Measurements from ENCODE around the gene RAB44. TPM values are rescaled to one million over a fixed set of nuclear protein-coding genes. Genes with fewer than 3 reads are reported as not detected.
A peak's percentile ranks its signal among the peaks of the same experiment; 100 is the strongest.

The RAB44 gene
- total RNA-seq, 1 donor from 2014 or later: 0.16 TPM

DNA sequence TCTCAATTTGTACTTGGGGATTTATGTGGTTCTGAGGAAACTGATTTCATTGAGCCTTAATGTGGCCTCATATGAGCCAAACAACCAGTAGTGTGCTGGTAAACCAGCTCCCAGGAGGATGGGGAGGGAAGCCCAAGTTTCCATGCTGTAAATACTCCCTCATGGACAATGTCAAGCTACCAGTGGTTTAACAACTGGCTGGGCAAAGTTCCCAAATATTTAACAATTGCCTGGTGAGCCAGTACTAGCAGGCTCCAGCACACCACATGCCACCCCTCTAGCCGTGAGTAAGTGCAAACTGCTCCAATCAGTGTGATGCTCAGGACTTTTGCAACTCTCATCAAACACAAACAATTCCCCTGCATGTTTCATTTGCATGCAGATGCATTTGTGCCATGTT is 38.4 kb upstream of the RAB44 start:
- H3K4me2 ChIP-seq (ENCODE audit: low read length): no peak overlapping the region

DNA sequence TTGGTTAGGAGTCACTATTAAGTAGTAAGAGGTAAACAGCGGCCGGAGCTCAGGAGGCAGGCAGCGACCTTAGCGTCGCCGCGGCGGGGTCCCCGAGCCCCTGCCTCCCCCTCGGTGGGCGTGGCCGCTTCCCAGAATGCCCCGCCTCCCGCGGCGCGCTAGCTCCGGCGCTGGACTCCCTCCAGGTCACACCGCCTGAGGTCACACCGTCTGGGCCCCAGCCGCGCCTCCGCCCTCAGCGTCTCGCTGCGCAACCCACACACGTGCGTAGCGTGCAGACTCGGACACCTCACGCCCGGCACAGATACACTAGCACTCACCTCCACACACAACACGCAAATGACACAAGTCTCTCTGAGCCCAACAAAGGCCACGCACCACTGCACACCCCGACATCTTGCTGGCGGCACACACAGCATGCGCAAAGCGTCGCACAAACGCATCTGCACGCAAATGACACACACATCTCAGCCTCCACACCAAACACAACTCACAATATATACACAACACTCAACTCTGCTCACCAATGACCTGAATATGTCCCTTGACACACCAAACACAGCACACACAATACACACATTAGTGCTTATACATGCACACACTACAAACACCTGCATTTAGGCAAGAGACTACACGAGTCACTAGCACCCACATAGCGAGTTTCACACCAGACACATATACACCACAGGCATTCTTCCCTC is 36.7 kb upstream of the RAB44 start:
- Histone ChIP-seq H2AFZ (ENCODE audit: low read depth, low read length) (peak overlapping the region; percentile 63), H3K27ac (ENCODE audit: low read depth, low read length) (no peak overlapping the region), H3K9ac (ENCODE audit: low read length) (no peak overlapping the region), H3K4me1 (ENCODE audit: insufficient read depth, low read length) (peaks cover 9% of the 10 kb centered on the region), H3K9me3 (ENCODE audit: insufficient read depth, low read depth, low read length) (no peaks in the 10 kb centered on the region), H3K4me2 (ENCODE audit: low read length) (peak overlapping the region; percentile 74), H3K79me2 (ENCODE audit: insufficient read depth, low read length) (no peaks in the 10 kb centered on the region), H3K36me3 (ENCODE audit: insufficient read depth, low read length) (no peaks in the 10 kb centered on the region), H3K4me3 (ENCODE audit: insufficient read depth, low read depth, low read length) (peak overlapping the region; percentile 11), H3K27me3 (ENCODE audit: insufficient read depth, low read length) (peaks cover 4% of the 10 kb centered on the region), H4K20me1 (ENCODE audit: insufficient read depth, low read length) (no peaks in the 10 kb centered on the region)
- peaks cover 2% of the 10 kb centered on the region for H3K9me3 Mint-ChIP-seq (ENCODE audit: unreplicated experiment)
- TF ChIP-seq, protein P1, sequence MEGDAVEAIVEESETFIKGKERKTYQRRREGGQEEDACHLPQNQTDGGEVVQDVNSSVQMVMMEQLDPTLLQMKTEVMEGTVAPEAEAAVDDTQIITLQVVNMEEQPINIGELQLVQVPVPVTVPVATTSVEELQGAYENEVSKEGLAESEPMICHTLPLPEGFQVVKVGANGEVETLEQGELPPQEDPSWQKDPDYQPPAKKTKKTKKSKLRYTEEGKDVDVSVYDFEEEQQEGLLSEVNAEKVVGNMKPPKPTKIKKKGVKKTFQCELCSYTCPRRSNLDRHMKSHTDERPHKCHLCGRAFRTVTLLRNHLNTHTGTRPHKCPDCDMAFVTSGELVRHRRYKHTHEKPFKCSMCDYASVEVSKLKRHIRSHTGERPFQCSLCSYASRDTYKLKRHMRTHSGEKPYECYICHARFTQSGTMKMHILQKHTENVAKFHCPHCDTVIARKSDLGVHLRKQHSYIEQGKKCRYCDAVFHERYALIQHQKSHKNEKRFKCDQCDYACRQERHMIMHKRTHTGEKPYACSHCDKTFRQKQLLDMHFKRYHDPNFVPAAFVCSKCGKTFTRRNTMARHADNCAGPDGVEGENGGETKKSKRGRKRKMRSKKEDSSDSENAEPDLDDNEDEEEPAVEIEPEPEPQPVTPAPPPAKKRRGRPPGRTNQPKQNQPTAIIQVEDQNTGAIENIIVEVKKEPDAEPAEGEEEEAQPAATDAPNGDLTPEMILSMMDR (IDR thresholded peaks at IDR 0.05; ENCODE audit: insufficient read depth, low read depth, low read length): no peak
- TF ChIP-seq EZH2 (IDR thresholded peaks at IDR 0.05; ENCODE audit: insufficient read depth, low read length): no peak
- FAIRE-seq (no peak), DNase-seq (ENCODE audit: low read depth) (peak; percentile 23)
- no peak overlapping the region for H3K27ac Mint-ChIP-seq (ENCODE audit: unreplicated experiment)
- no peak overlapping the region for H3K4me3 Mint-ChIP-seq (ENCODE audit: unreplicated experiment)
- peaks cover 16% of the 10 kb centered on the region for H3K27me3 Mint-ChIP-seq (ENCODE audit: low read depth, unreplicated experiment)
- peaks cover 10% of the 10 kb centered on the region for H3K4me1 Mint-ChIP-seq (ENCODE audit: low read depth, unreplicated experiment)
- H3K36me3 Mint-ChIP-seq (ENCODE audit: low read depth, unreplicated experiment): no peaks in the 10 kb centered on the region

More for the DNA sequence above, 38.4 kb upstream of the RAB44 start:
- DNase-seq (ENCODE audit: low read depth) (peak; percentile 64), FAIRE-seq (no peak)
- no peak overlapping the region for H2AFZ ChIP-seq (ENCODE audit: low read depth, low read length)
- H4K20me1 ChIP-seq (ENCODE audit: insufficient read depth, low read length): no peaks in the 10 kb centered on the region
- no peak for TF ChIP-seq EZH2 (IDR thresholded peaks at IDR 0.05; ENCODE audit: insufficient read depth, low read length)
- TF ChIP-seq, protein P1 (IDR thresholded peaks at IDR 0.05; ENCODE audit: insufficient read depth, low read depth, low read length): no peak
- H3K36me3 Mint-ChIP-seq (ENCODE audit: low read depth, unreplicated experiment): no peaks in the 10 kb centered on the region
- no peak overlapping the region for H3K4me3 ChIP-seq (ENCODE audit: insufficient read depth, low read depth, low read length)
- peaks cover 2% of the 10 kb centered on the region for H3K9me3 Mint-ChIP-seq (ENCODE audit: unreplicated experiment)
- H3K27me3 Mint-ChIP-seq (ENCODE audit: low read depth, unreplicated experiment): peaks cover 16% of the 10 kb centered on the region
- H3K79me2 ChIP-seq (ENCODE audit: insufficient read depth, low read length): no peaks in the 10 kb centered on the region
- H3K27me3 ChIP-seq (ENCODE audit: insufficient read depth, low read length): peaks cover 4% of the 10 kb centered on the region
- no peaks in the 10 kb centered on the region for H3K36me3 ChIP-seq (ENCODE audit: insufficient read depth, low read length)
- no peak overlapping the region for H3K27ac ChIP-seq (ENCODE audit: low read depth, low read length)
- H3K4me1 ChIP-seq (ENCODE audit: insufficient read depth, low read length): peaks cover 9% of the 10 kb centered on the region
- no peak overlapping the region for H3K27ac Mint-ChIP-seq (ENCODE audit: unreplicated experiment)
- H3K4me1 Mint-ChIP-seq (ENCODE audit: low read depth, unreplicated experiment): peaks cover 15% of the 10 kb centered on the region
- no peak overlapping the region for H3K4me3 Mint-ChIP-seq (ENCODE audit: unreplicated experiment)
- H3K9ac ChIP-seq (ENCODE audit: low read length): no peak overlapping the region
- no peaks in the 10 kb centered on the region for H3K9me3 ChIP-seq (ENCODE audit: insufficient read depth, low read depth, low read length)

DNA sequence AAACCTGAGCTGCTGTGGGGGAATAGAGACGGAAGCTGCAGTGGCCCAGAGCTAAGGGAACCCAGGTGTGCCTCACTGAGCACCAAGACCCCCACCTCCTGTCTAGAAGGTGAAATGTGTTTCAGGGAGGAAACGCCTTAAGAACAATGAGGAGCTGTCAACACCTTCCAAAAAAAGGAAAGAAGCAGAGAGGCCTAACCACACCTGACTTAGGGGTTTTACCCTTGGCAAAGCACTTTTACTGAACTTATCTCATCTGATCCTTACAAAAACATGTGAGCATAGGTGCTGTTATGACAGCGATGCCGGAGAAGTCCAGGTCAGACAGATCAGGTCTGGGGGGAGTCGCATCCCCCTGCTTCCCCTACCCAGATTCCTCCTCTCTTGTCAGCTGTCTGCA is 35.2 kb upstream of the RAB44 start:
- FAIRE-seq: no peak
- H3K4me1 ChIP-seq (ENCODE audit: insufficient read depth, low read length): peaks cover 22% of the 10 kb centered on the region
- no peak overlapping the region for H2AFZ ChIP-seq (ENCODE audit: low read depth, low read length)
- H3K36me3 Mint-ChIP-seq (ENCODE audit: low read depth, unreplicated experiment): no peaks in the 10 kb centered on the region
- no peak overlapping the region for H3K9ac ChIP-seq (ENCODE audit: low read length)
- H3K9me3 ChIP-seq (ENCODE audit: insufficient read depth, low read depth, low read length): no peaks in the 10 kb centered on the region
- no peaks in the 10 kb centered on the region for H3K36me3 ChIP-seq (ENCODE audit: insufficient read depth, low read length)
- H3K27me3 Mint-ChIP-seq (ENCODE audit: low read depth, unreplicated experiment): peaks cover 12% of the 10 kb centered on the region
- no peak overlapping the region for H3K27ac Mint-ChIP-seq (ENCODE audit: unreplicated experiment)
- no peaks in the 10 kb centered on the region for H4K20me1 ChIP-seq (ENCODE audit: insufficient read depth, low read length)
- H3K4me3 ChIP-seq (ENCODE audit: insufficient read depth, low read depth, low read length): no peak overlapping the region
- no peak overlapping the region for H3K4me2 ChIP-seq (ENCODE audit: low read length)
- peaks cover 19% of the 10 kb centered on the region for H3K4me1 Mint-ChIP-seq (ENCODE audit: low read depth, unreplicated experiment)
- DNase-seq (ENCODE audit: low read depth): no peak
- H3K4me3 Mint-ChIP-seq (ENCODE audit: unreplicated experiment): no peak overlapping the region
- H3K9me3 Mint-ChIP-seq (ENCODE audit: unreplicated experiment): no peaks in the 10 kb centered on the region
- no peaks in the 10 kb centered on the region for H3K79me2 ChIP-seq (ENCODE audit: insufficient read depth, low read length)
- no peak overlapping the region for H3K27ac ChIP-seq (ENCODE audit: low read depth, low read length)
- TF ChIP-seq, protein P1 (IDR thresholded peaks at IDR 0.05; ENCODE audit: insufficient read depth, low read depth, low read length): no peak
- TF ChIP-seq EZH2 (IDR thresholded peaks at IDR 0.05; ENCODE audit: insufficient read depth, low read length): no peak
- H3K27me3 ChIP-seq (ENCODE audit: insufficient read depth, low read length): peaks cover 4% of the 10 kb centered on the region

Measured in astrocyte (in vitro differentiated cells and primary cell).